GM20000 (cell line): Measurements from ENCODE around the gene RAPGEF1.

Experiments used
- DNase-seq: peaks from one replicate; pipeline ENCODE4 v3.0.0; 2012; ENCODE audit warnings: low spot score
- CTCF ChIP-seq: IDR thresholded peaks from 2 replicates; pipeline ENCODE4 v1.5.1; 2012; ENCODE audit warnings: mild to moderate bottlenecking, control low read depth; ENCODE audit errors: extremely low read depth, missing control alignments

Gene RAPGEF1

GRCh38 chr9:131534721-131535237, 205.1 kb downstream of the RAPGEF1 start:
- no peak for TF ChIP-seq CTCF
- DNase-seq, result no peak

GRCh38 chr9:131530920-131531832, 208.7 kb downstream of the RAPGEF1 start, which contains the start of gene UCK1:
UCK1 (minus strand) TSS chr9:131531263; CDS start chr9:131531174, 89 bp downstream.
- DNase-seq, result peak; percentile 100
- no peak for TF ChIP-seq CTCF

- peak; percentile 70 for DNase-seq
- no peak for TF ChIP-seq CTCF
Measured at GRCh38 chr9:131530546-131530919, 209.3 kb downstream of the RAPGEF1 start.

- TF ChIP-seq CTCF, result no peak
- DNase-seq, result peak; percentile 42
Measured at GRCh38 chr9:131529597-131530545, 210.0 kb downstream of the RAPGEF1 start.

GRCh38 chr9:131528886-131529505, 210.9 kb downstream of the RAPGEF1 start:
- peak; percentile 11 for DNase-seq
- no peak for TF ChIP-seq CTCF

GRCh38 chr9:131528186-131528585, 211.7 kb downstream of the RAPGEF1 start:
- no peak for DNase-seq
- TF ChIP-seq CTCF, result no peak
